Pulmonary artery endothelial cell (primary cell): ENCODE measurements around the gene TBC1D12. TPM values are rescaled to one million over a fixed set of nuclear protein-coding genes. Genes with fewer than 3 reads are reported as not detected.
"Not testable (repeated sequence)": the region's sequence is repeated elsewhere in the genome, so short reads cannot be mapped to it uniquely, and the experiment has no call there.

Source experiments
- DNase-seq: peaks from one replicate; pipeline ENCODE4 v3.0.0-alpha.2; 2011; ENCODE audit warnings: low read depth, low spot score
- total RNA-seq: library from RNA; depleted of rRNA; stranded (reverse); fragments of >200 nt; gene quantifications from 2 replicates; pipeline ENCODE4 v1.2.3, GENCODE V29; 2014

TBC1D12 gene
- total RNA-seq, 1 donor from 2014 or later, result 12.7 TPM

- DNase-seq, result no peak
Measured at GRCh38 chr10:94451883-94452519, 49.7 kb downstream of the TBC1D12 start.

GRCh38 chr10:94456942-94457341 lies 54.6 kb downstream of the TBC1D12 start:
- no peak for DNase-seq

- no peak for DNase-seq
Measured at GRCh38 chr10:94459385-94459784, 57.0 kb downstream of the TBC1D12 start.

GRCh38 chr10:94461503-94461902 lies 59.2 kb downstream of the TBC1D12 start:
- DNase-seq, result no peak

GRCh38 chr10:94462130-94462529 lies 59.8 kb downstream of the TBC1D12 start:
- DNase-seq, result no peak

GRCh38 chr10:94465684-94466083 lies 63.3 kb downstream of the TBC1D12 start:
- no peak for DNase-seq

GRCh38 chr10:94481410-94481809 lies 79.1 kb downstream of the TBC1D12 start:
- DNase-seq, result no peak

- no peak for DNase-seq
Measured at GRCh38 chr10:94483970-94484369, 81.6 kb downstream of the TBC1D12 start.

GRCh38 chr10:94485094-94485493 lies 82.8 kb downstream of the TBC1D12 start:
- DNase-seq, result no peak

GRCh38 chr10:94487575-94487974 lies 85.2 kb downstream of the TBC1D12 start:
- no peak for DNase-seq

GRCh38 chr10:94489107-94489506 lies 86.8 kb downstream of the TBC1D12 start:
- DNase-seq, result no peak

- no peak for DNase-seq
Measured at GRCh38 chr10:94489976-94490788, 87.8 kb downstream of the TBC1D12 start.

GRCh38 chr10:94490789-94491039 lies 88.4 kb downstream of the TBC1D12 start:
- DNase-seq, result no peak

GRCh38 chr10:94493463-94493862 lies 91.1 kb downstream of the TBC1D12 start:
- no peak for DNase-seq

GRCh38 chr10:94496010-94496409 lies 93.7 kb downstream of the TBC1D12 start:
- no peak for DNase-seq

GRCh38 chr10:94496646-94497045 lies 94.3 kb downstream of the TBC1D12 start:
- no peak for DNase-seq

GRCh38 chr10:94500063-94500462 lies 97.7 kb downstream of the TBC1D12 start:
- DNase-seq, result no peak

GRCh38 chr10:94521276-94522250 lies 119.2 kb downstream of the TBC1D12 start:
- DNase-seq, result no peak

GRCh38 chr10:94524146-94524545 lies 121.8 kb downstream of the TBC1D12 start:
- no peak for DNase-seq

GRCh38 chr10:94524711-94525110 lies 122.4 kb downstream of the TBC1D12 start:
- DNase-seq, result no peak

GRCh38 chr10:94531550-94531949 lies 129.2 kb downstream of the TBC1D12 start:
- DNase-seq, result not testable (repeated sequence)

- no peak for DNase-seq
Measured at GRCh38 chr10:94533027-94533426, 130.7 kb downstream of the TBC1D12 start.
